HepG2 (cell line): ENCODE measurements around the gene RAPGEF5. TPM values are rescaled to one million over a fixed set of nuclear protein-coding genes. Genes with fewer than 3 reads are reported as not detected.

ENCODE experiments used
- ATAC-seq: fragments of 200-7000 bp; cut with Tn5 transposase; 3 replicates; pipeline ENCODE4 v1.9.1; 2020; ENCODE audit warnings: mild to moderate bottlenecking, moderate library complexity
- BruUV-seq: library from RNA; stranded (reverse); fragments of 400-500 nt; replicated peaks from 2 replicates; lab custom pipeline; 2021; lab: Mats Ljungman, UMichigan
- CTCF ChIA-PET: fragments of 300-600 bp; formaldehyde crosslinking; extraction: SDS; loops from one replicate; lab custom pipeline; 2021; ENCODE audit warnings: low total read pairs, inconsistent platforms, low intra/inter-chr PET ratio; lab: Yijun Ruan, JAX
- POLR2A ChIA-PET: fragments of 350-600 bp; sonication (Branson Sonifier 250); formaldehyde crosslinking; loops from one replicate; lab custom pipeline; 2020; ENCODE audit warnings: antibody characterized with exemption, inconsistent platforms; lab: Yijun Ruan, JAX
- DNase-seq: peaks from one replicate; pipeline ENCODE4 v3.0.0-alpha.2; 2015; ENCODE audit warnings: low spot score
- FAIRE-seq: peaks from 3 replicates; lab custom pipeline; 2011; peaks lifted over from hg19 to GRCh38; lab: Jason Lieb, UNC
- H2AFZ ChIP-seq: one replicate; pipeline ENCODE4 v1.6.1; 2011; ENCODE audit warnings: low read length, inconsistent platforms
- H3K27ac ChIP-seq: fragments of 300-600 bp; 3 replicates; pipeline ENCODE4 v1.8.0; 2011; ENCODE audit warnings: mixed run types, mild to moderate bottlenecking, mixed read lengths, low read length, inconsistent platforms; ENCODE audit not compliant: insufficient read depth; ENCODE audit errors: extremely low read length
- H3K27me3 ChIP-seq, 2 experiments: fragments of 200-600 bp in 1 of 2; 2 replicates in 1 of 2; 3 replicates in 1 of 2; pipeline versions ENCODE4 v1.6.0 to v1.8.0; 2011; ENCODE audit warnings: low read length in 2 of 2, mild to moderate bottlenecking in 2 of 2, moderate library complexity in 2 of 2, inconsistent platforms in 1 of 2; ENCODE audit not compliant: insufficient read depth in 2 of 2, control insufficient read depth in 1 of 2
- H3K36me3 ChIP-seq, 2 experiments: fragments of 200-600 bp in 1 of 2; replicated peaks in 1 of 2; 2 replicates in 1 of 2; 3 replicates in 1 of 2; pipeline versions ENCODE4 v1.5.1 to v1.8.0; 2011; ENCODE audit warnings: low read length in 2 of 2, inconsistent platforms in 1 of 2; ENCODE audit not compliant: insufficient read depth in 2 of 2, control insufficient read depth in 1 of 2
- H3K4me1 ChIP-seq: 2 replicates; pipeline ENCODE4 v1.5.1; 2012; ENCODE audit warnings: low read length, inconsistent platforms; ENCODE audit not compliant: insufficient read depth
- H3K4me2 ChIP-seq: 2 replicates; pipeline ENCODE4 v1.6.0; 2011; ENCODE audit warnings: low read depth, low read length, inconsistent platforms
- H3K4me3 ChIP-seq, 3 experiments: fragments of 200-600 bp in 1 of 3; sonication (generic), shearing (Covaris generic) in 1 of 3; replicated peaks in 1 of 3; 2 replicates each; pipeline ENCODE4 v1.5.1; 2011 to 2016; ENCODE audit warnings: low read length in 3 of 3, inconsistent platforms in 2 of 3, low read depth in 2 of 3, mild to moderate bottlenecking in 2 of 3, control low read depth in 1 of 3, mixed read lengths in 1 of 3; ENCODE audit not compliant: insufficient read depth in 1 of 3
- H3K79me2 ChIP-seq: one replicate; pipeline ENCODE4 v1.6.1; 2011; ENCODE audit warnings: low read length, inconsistent platforms; ENCODE audit not compliant: insufficient read depth
- H3K9ac ChIP-seq: 2 replicates; pipeline ENCODE4 v1.6.0; 2011; ENCODE audit warnings: mild to moderate bottlenecking, low read depth, low read length, inconsistent platforms; ENCODE audit not compliant: insufficient read depth
- H3K9me3 ChIP-seq: 2 replicates; pipeline ENCODE4 v1.5.1; 2012; ENCODE audit warnings: mild to moderate bottlenecking, low read length
- H4K20me1 ChIP-seq: 2 replicates; pipeline ENCODE4 v1.6.0; 2011; ENCODE audit warnings: inconsistent platforms, mild to moderate bottlenecking, low read length, moderate library complexity; ENCODE audit not compliant: insufficient read depth
- IRX3 ChIP-seq: sonication (generic); formaldehyde crosslinking; IDR thresholded peaks from 2 replicates; pipeline ENCODE4 v1.8.1; 2023; ENCODE audit warnings: mild to moderate bottlenecking, low read depth, missing genetic modification reagents, borderline replicate concordance
- KAT8 ChIP-seq: IDR thresholded peaks from 2 replicates; pipeline ENCODE4 v1.6.1; 2016; ENCODE audit warnings: missing genetic modification reagents, missing compliant biosample characterization
- KLF15 ChIP-seq: sonication (generic); formaldehyde crosslinking; IDR thresholded peaks from 2 replicates; pipeline ENCODE4 v1.8.1; 2023; ENCODE audit warnings: borderline replicate concordance, mild to moderate bottlenecking, inconsistent platforms, missing genetic modification reagents, mixed read lengths
- NR1H2 ChIP-seq: sonication (generic); formaldehyde crosslinking; IDR thresholded peaks from 2 replicates; pipeline ENCODE4 v1.8.1; 2022; ENCODE audit warnings: low read depth, missing genetic modification reagents, borderline replicate concordance
- PRMT3 ChIP-seq: sonication (generic); formaldehyde crosslinking; IDR thresholded peaks from 2 replicates; pipeline ENCODE4 v1.8.1; 2022; ENCODE audit warnings: low read depth, mild to moderate bottlenecking, moderate library complexity, missing genetic modification reagents, borderline replicate concordance
- SMAD9 ChIP-seq: sonication (generic); formaldehyde crosslinking; IDR thresholded peaks from 2 replicates; pipeline ENCODE4 v1.5.1; 2020; ENCODE audit warnings: mild to moderate bottlenecking, missing genetic modification reagents
- TBP ChIP-seq: sonication (generic); formaldehyde crosslinking; IDR thresholded peaks from 2 replicates; pipeline ENCODE4 v1.5.0; 2020; ENCODE audit warnings: missing genetic modification reagents
- THAP9 ChIP-seq: sonication (generic); formaldehyde crosslinking; IDR thresholded peaks from 2 replicates; pipeline ENCODE4; 2020; ENCODE audit warnings: missing genetic modification reagents, mild to moderate bottlenecking, borderline replicate concordance
- ZBTB26 ChIP-seq: IDR thresholded peaks from 2 replicates; pipeline ENCODE4 v1.6.1; 2016; ENCODE audit warnings: missing compliant biosample characterization, missing genetic modification reagents, borderline replicate concordance
- ZNF232 ChIP-seq: sonication (generic); formaldehyde crosslinking; IDR thresholded peaks from 2 replicates; pipeline ENCODE4 v1.4.0; 2020; ENCODE audit warnings: missing genetic modification reagents, borderline replicate concordance
- ZNF282 ChIP-seq: fragments of 450-650 bp; IDR thresholded peaks from 2 replicates; pipeline ENCODE4 v1.6.1; 2018; ENCODE audit not compliant: partially characterized antibody
- WGBS: methylation state at CpG from one replicate; pipeline ENCODE4 v1.1.6; 2017; ENCODE audit warnings: low lambda C conversion rate; 5-methylcytosine and 5-hydroxymethylcytosine counted together
- in situ Hi-C: cut with HindIII; loops from 2 replicates; pipeline ENCODE4 v1.10.0; 2017; ENCODE audit warnings: low pct_unique_long_range_greater_than_20kb; ENCODE audit not compliant: extremely low pct_ligation_motif_present
- intact Hi-C: fragments of 100-400 bp; cut with micrococcal nuclease; formaldehyde crosslinking; loops from one replicate; pipeline ENCODE4 v1.10.0; 2022; ENCODE audit not compliant: unreplicated experiment
- polyA plus RNA-seq, 8 experiments: library from polyadenylated mRNA; depleted of rRNA in 3 of 8; stranded (reverse) in 7 of 8; unstranded in 1 of 8; fragments of >200 nt; fragmentation: Illumina TruSeq in 4 of 8; extraction: Trizol in 4 of 8; gene quantifications; 2 replicates each; pipeline versions ENCODE4 v1.2.1 to v1.2.3, GENCODE V29; 2011 to 2016; ENCODE audit warnings: low read depth in 4 of 8, missing spikeins in 1 of 8, mixed read lengths in 1 of 8; ENCODE audit not compliant: insufficient read depth in 1 of 8
- total RNA-seq, 5 experiments: library from RNA; depleted of rRNA; stranded (reverse); fragments of >200 nt; fragmentation: Illumina TruSeq; extraction: Trizol; gene quantifications; 2 replicates each; pipeline ENCODE4 v1.2.3, GENCODE V29; 2016; ENCODE audit warnings: low read depth in 1 of 5
- TF ChIP-seq, protein P1 (sequence below): sonication (generic); formaldehyde crosslinking; IDR thresholded peaks from 2 replicates; pipeline ENCODE4 v1.8.1; 2023; ENCODE audit warnings: missing genetic modification reagents, mild to moderate bottlenecking, borderline replicate concordance
- TF ChIP-seq, protein P2 (sequence below): IDR thresholded peaks from 2 replicates; pipeline ENCODE4 v1.6.1; 2016; ENCODE audit warnings: low read depth, borderline replicate concordance

RAPGEF5 gene
- total and polyA plus RNA-seq, 2 of the 13 experiments (the other 11 are each of a cell fraction or from before 2014, with no cell fraction given): 17.1 to 23.4 TPM

DNA sequence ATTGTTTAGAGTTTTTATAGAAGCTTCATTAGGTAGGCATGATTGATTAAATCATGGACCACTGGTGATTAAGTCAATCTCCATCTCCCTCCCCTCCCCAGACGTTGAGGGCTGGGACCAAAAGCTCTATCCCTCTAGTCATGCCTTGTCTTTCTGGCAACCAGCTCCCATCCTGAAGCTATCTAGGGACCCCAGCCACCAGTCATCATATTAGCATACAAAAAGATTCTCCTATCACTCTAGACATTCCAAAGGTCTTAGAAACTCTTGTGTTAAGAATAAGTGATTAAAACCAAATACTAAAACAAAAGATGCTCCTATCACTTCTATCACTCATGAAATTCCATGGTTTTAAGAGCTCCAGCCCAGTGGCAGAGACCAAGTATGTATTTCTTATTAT lies 178.2 kb downstream of the RAPGEF5 start:
- Histone ChIP-seq H3K9ac (no peak overlapping the region), H2AFZ (no peak overlapping the region), H3K27ac (no peak overlapping the region), H4K20me1 (no peaks in the 10 kb centered on the region), H3K4me3 (no peak overlapping the region), H3K4me1 (no peaks in the 10 kb centered on the region), H3K27me3 (no peaks in the 10 kb centered on the region), H3K36me3 (peaks cover 6 to 24% of the 10 kb centered on the region in 2 experiments), H3K9me3 (no peaks in the 10 kb centered on the region), H3K4me2 (no peak overlapping the region), H3K79me2 (no peaks in the 10 kb centered on the region)
- ChIA-PET CTCF (no interaction called here), POLR2A (no interaction called here)
- no TSS peak for BruUV-seq
- TF ChIP-seq ZNF282: no peak
- TF ChIP-seq, protein P1, sequence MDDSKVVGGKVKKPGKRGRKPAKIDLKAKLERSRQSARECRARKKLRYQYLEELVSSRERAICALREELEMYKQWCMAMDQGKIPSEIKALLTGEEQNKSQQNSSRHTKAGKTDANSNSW (CRISPR knock-in tag): no peak
- no peak for FAIRE-seq
- intact Hi-C loops: no loop called here
- in situ Hi-C loops: no loop called here
- 91% methylated on average over 1 of the region's 1 CpG for WGBS
- DNase-seq: no peak
- no peak for ATAC-seq

GRCh38 chr7:22176791-22177412 lies 180.1 kb downstream of the RAPGEF5 start:
- 97% methylated on average over 3 of the region's 3 CpGs for WGBS
- FAIRE-seq (no peak), DNase-seq (no peak), ATAC-seq (no peak)
- intact Hi-C loops: no loop called here
- no peaks in the 10 kb centered on the region for H3K27me3 ChIP-seq
- ChIA-PET CTCF (no interaction called here), POLR2A (no interaction called here)
- no peak overlapping the region for H2AFZ ChIP-seq
- peaks cover 6 to 22% of the 10 kb centered on the region in 2 experiments; a peak in 4 of 5 replicates for H3K36me3 ChIP-seq
- in situ Hi-C loops: no loop called here
- no peaks in the 10 kb centered on the region for H3K79me2 ChIP-seq
- H4K20me1 ChIP-seq: no peaks in the 10 kb centered on the region
- no peak overlapping the region for H3K27ac ChIP-seq
- no TSS peak for BruUV-seq
- H3K4me3 ChIP-seq: no peak overlapping the region
- H3K9me3 ChIP-seq: no peaks in the 10 kb centered on the region
- H3K9ac ChIP-seq: no peak overlapping the region
- no peaks in the 10 kb centered on the region for H3K4me1 ChIP-seq
- no peak overlapping the region for H3K4me2 ChIP-seq
- no peak for TF ChIP-seq IRX3 (CRISPR knock-in tag)
- no peak for TF ChIP-seq ZNF232 (CRISPR knock-in tag)
- TF ChIP-seq TBP (CRISPR knock-in tag): no peak
- no peak for TF ChIP-seq ZBTB26
- TF ChIP-seq KAT8 (CRISPR knock-in tag): no peak
- no peak for TF ChIP-seq PRMT3 (CRISPR knock-in tag)
- TF ChIP-seq SMAD9 (CRISPR knock-in tag): no peak
- no peak for TF ChIP-seq THAP9
- TF ChIP-seq NR1H2 (CRISPR knock-in tag): no peak
- TF ChIP-seq, protein P2, sequence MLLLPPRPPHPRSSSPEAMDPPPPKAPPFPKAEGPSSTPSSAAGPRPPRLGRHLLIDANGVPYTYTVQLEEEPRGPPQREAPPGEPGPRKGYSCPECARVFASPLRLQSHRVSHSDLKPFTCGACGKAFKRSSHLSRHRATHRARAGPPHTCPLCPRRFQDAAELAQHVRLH (CRISPR knock-in tag): no peak
- no peak for TF ChIP-seq KLF15
